SK-N-SH (cell line): ENCODE data around the gene FCN3. TPM values are rescaled to one million over a fixed set of nuclear protein-coding genes. Genes with fewer than 3 reads are reported as not detected.

ENCODE experiments used
- CTCF ChIA-PET: fragments of 300-600, 350-600 bp; formaldehyde crosslinking; extraction: SDS; loops from one replicate; lab custom pipeline; 2021; lab: Yijun Ruan, JAX
- POLR2A ChIA-PET: fragments of 350-600 bp; sonication (Branson Sonifier 250); formaldehyde crosslinking; extraction: SDS; loops from one replicate; lab custom pipeline; 2020; ENCODE audit warnings: antibody characterized with exemption, inconsistent platforms; lab: Yijun Ruan, JAX
- DNase-seq: peaks from one replicate; pipeline ENCODE4 v3.0.0; 2012
- H2AFZ ChIP-seq: fragments of 200-600 bp; sonication (generic); 2 replicates; pipeline ENCODE4 v1.8.1; 2016; ENCODE audit warnings: antibody characterized with exemption, mild to moderate bottlenecking, low read depth
- H3F3A ChIP-seq: fragments of 200-600 bp; sonication (generic); replicated peaks from 2 replicates; pipeline ENCODE3; 2016; ENCODE audit warnings: antibody characterized with exemption, mild to moderate bottlenecking; ENCODE audit not compliant: insufficient read depth
- H3K27ac ChIP-seq, 2 experiments: fragments of 200-500 bp in 1 of 2; fragments of 200-600 bp in 1 of 2; sonication (Bioruptor generic) in 1 of 2; sonication (generic), shearing (Covaris generic) in 1 of 2; 2 replicates each; pipeline versions ENCODE4 v1.5.1 to v1.6.1; 2014 to 2016; ENCODE audit warnings: low read depth in 2 of 2, inconsistent platforms in 1 of 2, low read length in 1 of 2, mild to moderate bottlenecking in 1 of 2, mixed read lengths in 1 of 2
- H3K27me3 ChIP-seq: fragments of 200-600 bp; sonication (generic), shearing (Covaris generic); 2 replicates; pipeline ENCODE4 v1.6.1; 2016; ENCODE audit warnings: mixed run types; ENCODE audit not compliant: insufficient read depth
- H3K36me3 ChIP-seq, 2 experiments: fragments of 200-500 bp in 1 of 2; fragments of 200-600 bp in 1 of 2; sonication (Bioruptor generic) in 1 of 2; sonication (generic) in 1 of 2; replicated peaks in 1 of 2; 2 replicates each; pipeline versions ENCODE3 to v1.5.1; 2014 to 2016; ENCODE audit warnings: low read length in 1 of 2, mild to moderate bottlenecking in 1 of 2; ENCODE audit not compliant: insufficient read depth in 2 of 2, control insufficient read depth in 1 of 2
- H3K4me1 ChIP-seq, 2 experiments: fragments of 200-500 bp in 1 of 2; fragments of 200-600 bp in 1 of 2; sonication (Bioruptor generic) in 1 of 2; sonication (generic), shearing (Covaris generic) in 1 of 2; 2 replicates each; pipeline versions ENCODE4 v1.5.1 to v1.6.1; 2014 to 2016; ENCODE audit warnings: low read depth in 1 of 2, low read length in 1 of 2, mixed run types in 1 of 2; ENCODE audit not compliant: insufficient read depth in 2 of 2, control insufficient read depth in 1 of 2
- H3K4me2 ChIP-seq: fragments of 200-600 bp; sonication (generic), shearing (Covaris generic); 2 replicates; pipeline ENCODE4 v1.6.1; 2017; ENCODE audit warnings: mixed run types
- H3K4me3 ChIP-seq, 2 experiments: fragments of 200-500 bp in 1 of 2; fragments of 200-600 bp in 1 of 2; sonication (Bioruptor generic) in 1 of 2; sonication (generic), shearing (Covaris generic) in 1 of 2; 2 replicates each; pipeline versions ENCODE4 v1.5.1 to v1.8.1; 2014 to 2016; ENCODE audit warnings: low read depth in 2 of 2, inconsistent platforms in 1 of 2, low read length in 1 of 2, mild to moderate bottlenecking in 1 of 2, mixed read lengths in 1 of 2, moderate library complexity in 1 of 2
- H3K79me2 ChIP-seq: fragments of 200-600 bp; sonication (generic); 2 replicates; pipeline ENCODE4 v1.8.1; 2017; ENCODE audit warnings: mild to moderate bottlenecking; ENCODE audit not compliant: insufficient read depth
- H3K9ac ChIP-seq: fragments of 200-600 bp; sonication (generic); 2 replicates; pipeline ENCODE4 v1.6.1; 2017; ENCODE audit warnings: mixed run types
- H3K9me2 ChIP-seq: fragments of 200-600 bp; sonication (generic); 2 replicates; pipeline ENCODE4 v1.6.1; 2017; ENCODE audit warnings: mixed run types
- H3K9me3 ChIP-seq: fragments of 200-600 bp; sonication (generic); 2 replicates; pipeline ENCODE4 v1.6.1; 2017; ENCODE audit warnings: mixed run types, mild to moderate bottlenecking, moderate library complexity
- H4K20me1 ChIP-seq: fragments of 200-600 bp; sonication (generic); 2 replicates; pipeline ENCODE4 v1.6.1; 2017; ENCODE audit warnings: mild to moderate bottlenecking, mixed run types; ENCODE audit not compliant: insufficient read depth
- CTCF ChIP-seq: fragments of 200-600 bp; sonication (generic); IDR thresholded peaks from 2 replicates; pipeline ENCODE4 v1.6.1; 2017; ENCODE audit warnings: antibody characterized with exemption, mild to moderate bottlenecking, moderate library complexity
- EP300 ChIP-seq, 2 experiments: IDR thresholded peaks; 2 replicates each; pipeline versions ENCODE4 v1.4.0 to v1.6.1; 2012; ENCODE audit warnings: borderline replicate concordance in 1 of 2, low read depth in 1 of 2, low read length in 1 of 2
- EZH2phosphoT487 ChIP-seq: fragments of 200-600 bp; sonication (generic); IDR thresholded peaks from 2 replicates; pipeline ENCODE4 v1.6.1; 2017; ENCODE audit warnings: low read depth, mixed run types, mild to moderate bottlenecking, antibody characterized with exemption, moderate library complexity, borderline replicate concordance
- GATA2 ChIP-seq: sonication (generic); formaldehyde crosslinking; IDR thresholded peaks from 2 replicates; pipeline ENCODE4 v1.5.0; 2020; ENCODE audit warnings: mild to moderate bottlenecking, missing genetic modification reagents
- RAD21 ChIP-seq: IDR thresholded peaks from 2 replicates; pipeline ENCODE4 v1.6.1; 2012; ENCODE audit warnings: mild to moderate bottlenecking, low read length
- REST ChIP-seq: IDR thresholded peaks from 2 replicates; pipeline ENCODE4 v1.6.1; 2012; ENCODE audit warnings: mild to moderate bottlenecking, low read depth, low read length, moderate library complexity
- TAF1 ChIP-seq: IDR thresholded peaks from 2 replicates; pipeline ENCODE4 v1.6.1; 2012; ENCODE audit warnings: low read depth, mild to moderate bottlenecking, low read length, moderate library complexity, borderline replicate concordance
- TCF12 ChIP-seq: IDR thresholded peaks from 2 replicates; pipeline ENCODE4 v1.4.0; 2012
- WGBS: methylation state at CpG from one replicate; pipeline ENCODE4 v1.1.6; 2017; ENCODE audit warnings: low lambda C conversion rate; 5-methylcytosine and 5-hydroxymethylcytosine counted together
- polyA plus RNA-seq, 3 experiments: library from polyadenylated mRNA; depleted of rRNA; stranded (reverse); fragments of >200 nt; gene quantifications; 2 replicates each; pipeline ENCODE4 v1.2.3, GENCODE V29; 2012

The FCN3 gene
- polyA plus RNA-seq, 1 of the 3 experiments (the other 2 are of a cell fraction), result not detected

- TF ChIP-seq REST (no peak), EP300 (IDR thresholded peaks at IDR 0.05; ENCODE audit: borderline replicate concordance in 1 of 2, low read depth in 1 of 2, low read length in 1 of 2) (no peak)
- TF ChIP-seq, all 33 proteins: peak for 0
Observed at GRCh38 chr1:27403931-27404330, 29.3 kb upstream of the FCN3 start (continued).

DNA sequence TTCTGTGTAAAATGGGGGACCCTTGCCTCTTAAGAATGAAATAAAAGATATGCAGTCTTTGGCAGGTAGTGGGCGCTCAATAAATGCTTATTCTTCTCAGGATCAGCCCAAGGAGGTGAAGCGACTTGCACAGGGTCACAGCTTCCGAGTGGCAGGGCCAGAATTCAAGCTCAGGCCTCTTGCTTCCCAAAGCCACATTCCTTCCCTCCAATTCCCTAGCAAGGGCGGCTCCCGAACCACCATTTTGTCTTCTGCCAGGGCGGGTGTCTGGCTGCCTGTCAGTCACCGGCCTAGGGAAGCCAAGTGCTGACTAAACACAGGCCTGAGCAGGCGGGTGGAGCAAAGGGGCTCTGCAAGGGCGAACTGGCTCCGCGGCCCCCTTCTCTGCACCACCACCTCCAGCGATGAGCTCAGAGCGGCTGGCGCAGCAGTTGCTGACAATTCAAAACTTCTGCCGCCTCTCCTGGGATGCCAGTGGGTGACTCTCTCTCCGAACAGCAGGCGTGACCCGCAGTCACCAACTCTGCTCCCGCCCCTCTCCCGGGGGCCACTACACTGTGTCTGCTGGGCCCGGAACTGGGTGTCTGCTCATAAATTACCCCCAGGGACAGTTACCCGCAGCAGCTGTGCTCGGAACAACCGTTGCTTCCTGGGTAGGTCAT lies 28.6 kb upstream of the FCN3 start:
- Histone ChIP-seq H3K36me3 (peaks cover 4 to 22% of the 10 kb centered on the region in 2 experiments), H3K9me2 (no peaks in the 10 kb centered on the region), H3F3A (peaks cover 6% of the 10 kb centered on the region), H3K27me3 (no peaks in the 10 kb centered on the region), H3K9me3 (no peaks in the 10 kb centered on the region), H4K20me1 (no peaks in the 10 kb centered on the region), H3K4me1 (peaks cover 0 to 4% of the 10 kb centered on the region in 2 experiments; a peak in 1 of 4 replicates), H3K9ac (no peak overlapping the region), H3K27ac (no peak overlapping the region), H3K79me2 (no peaks in the 10 kb centered on the region), H3K4me2 (no peak overlapping the region), H2AFZ (no peak overlapping the region), H3K4me3 (no peak overlapping the region)
- CTCF ChIA-PET, result interaction anchor here (0.7 to 3.4 kb wide), 13 partner anchors 8 to 358 kb away, joined by 3 to 24 read pairs (median 4); no protein-coding TSS in a partner anchor
- peak; percentile 31 for DNase-seq
- WGBS, result 92% methylated on average over 17 of the region's 24 CpGs
- POLR2A ChIA-PET, result no interaction called here
- TF ChIP-seq RAD21 (peak; percentile 31; the same call in 1 of the 2 replicates), TAF1 (no peak), TCF12 (no peak), EZH2phosphoT487 (no peak), CTCF (peak; percentile 25), GATA2 (CRISPR knock-in tag) (no peak)
